Upper lobe of left lung (tissue), 4 donors: ENCODE measurements around the gene ATG7.

Experiments
- EP300 ChIP-seq, 4 donors: sonication (generic); formaldehyde crosslinking; IDR thresholded peaks; one replicate each; pipeline ENCODE4 v1.5.1; 2017; ENCODE audit warnings: antibody characterized with exemption in 4 of 4, control low read depth in 2 of 4
- POLR2A ChIP-seq, 4 donors: fragments of 450-650 bp; IDR thresholded peaks; one replicate each; pipeline ENCODE4 v1.5.1; 2016 to 2017; ENCODE audit warnings: antibody characterized with exemption in 4 of 4, mild to moderate bottlenecking in 2 of 4
- POLR2AphosphoS5 ChIP-seq, 2 donors: sonication (generic); formaldehyde crosslinking; IDR thresholded peaks; one replicate each; pipeline ENCODE4 v1.5.1; 2017; ENCODE audit warnings: antibody characterized with exemption in 2 of 2
- TF ChIP-seq, protein P1 (sequence below), 6 experiments: fragments of 450-650 bp in 4 of 6; fragments of 200-600 bp in 2 of 6; sonication (generic) in 2 of 6; IDR thresholded peaks; one replicate each; pipeline ENCODE4 v1.5.1; 2016 to 2019; ENCODE audit warnings: antibody characterized with exemption in 6 of 6

DNA sequence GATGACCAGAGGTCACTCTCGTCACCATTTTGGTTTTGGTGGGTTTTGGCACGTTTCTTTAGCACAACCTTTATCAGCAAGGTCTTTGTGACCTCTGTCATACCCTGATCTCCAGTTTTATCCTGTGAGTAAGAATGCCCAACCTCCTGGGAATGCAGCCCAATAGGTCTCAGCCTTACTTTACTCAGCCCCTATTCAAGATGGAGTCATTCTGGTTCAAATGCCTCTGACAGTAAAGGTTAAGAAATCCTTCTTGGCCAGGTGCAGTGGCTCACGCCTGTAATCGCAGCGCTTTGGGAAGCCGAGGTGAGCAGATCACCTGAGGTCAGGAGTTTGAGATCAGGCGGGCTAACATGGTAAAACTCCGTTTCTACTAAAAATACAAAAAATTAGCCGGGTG lies 3.2 kb upstream of the ATG7 start:
- TF ChIP-seq EP300 (IDR thresholded peaks at IDR 0.05) (no peak), POLR2A (IDR thresholded peaks at IDR 0.05) (no peak), POLR2AphosphoS5 (IDR thresholded peaks at IDR 0.05) (no peak)
- TF ChIP-seq, protein P1, sequence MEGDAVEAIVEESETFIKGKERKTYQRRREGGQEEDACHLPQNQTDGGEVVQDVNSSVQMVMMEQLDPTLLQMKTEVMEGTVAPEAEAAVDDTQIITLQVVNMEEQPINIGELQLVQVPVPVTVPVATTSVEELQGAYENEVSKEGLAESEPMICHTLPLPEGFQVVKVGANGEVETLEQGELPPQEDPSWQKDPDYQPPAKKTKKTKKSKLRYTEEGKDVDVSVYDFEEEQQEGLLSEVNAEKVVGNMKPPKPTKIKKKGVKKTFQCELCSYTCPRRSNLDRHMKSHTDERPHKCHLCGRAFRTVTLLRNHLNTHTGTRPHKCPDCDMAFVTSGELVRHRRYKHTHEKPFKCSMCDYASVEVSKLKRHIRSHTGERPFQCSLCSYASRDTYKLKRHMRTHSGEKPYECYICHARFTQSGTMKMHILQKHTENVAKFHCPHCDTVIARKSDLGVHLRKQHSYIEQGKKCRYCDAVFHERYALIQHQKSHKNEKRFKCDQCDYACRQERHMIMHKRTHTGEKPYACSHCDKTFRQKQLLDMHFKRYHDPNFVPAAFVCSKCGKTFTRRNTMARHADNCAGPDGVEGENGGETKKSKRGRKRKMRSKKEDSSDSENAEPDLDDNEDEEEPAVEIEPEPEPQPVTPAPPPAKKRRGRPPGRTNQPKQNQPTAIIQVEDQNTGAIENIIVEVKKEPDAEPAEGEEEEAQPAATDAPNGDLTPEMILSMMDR (IDR thresholded peaks at IDR 0.05), result no peak
